ENCODE results near the gene ZNF692.

DNA sequence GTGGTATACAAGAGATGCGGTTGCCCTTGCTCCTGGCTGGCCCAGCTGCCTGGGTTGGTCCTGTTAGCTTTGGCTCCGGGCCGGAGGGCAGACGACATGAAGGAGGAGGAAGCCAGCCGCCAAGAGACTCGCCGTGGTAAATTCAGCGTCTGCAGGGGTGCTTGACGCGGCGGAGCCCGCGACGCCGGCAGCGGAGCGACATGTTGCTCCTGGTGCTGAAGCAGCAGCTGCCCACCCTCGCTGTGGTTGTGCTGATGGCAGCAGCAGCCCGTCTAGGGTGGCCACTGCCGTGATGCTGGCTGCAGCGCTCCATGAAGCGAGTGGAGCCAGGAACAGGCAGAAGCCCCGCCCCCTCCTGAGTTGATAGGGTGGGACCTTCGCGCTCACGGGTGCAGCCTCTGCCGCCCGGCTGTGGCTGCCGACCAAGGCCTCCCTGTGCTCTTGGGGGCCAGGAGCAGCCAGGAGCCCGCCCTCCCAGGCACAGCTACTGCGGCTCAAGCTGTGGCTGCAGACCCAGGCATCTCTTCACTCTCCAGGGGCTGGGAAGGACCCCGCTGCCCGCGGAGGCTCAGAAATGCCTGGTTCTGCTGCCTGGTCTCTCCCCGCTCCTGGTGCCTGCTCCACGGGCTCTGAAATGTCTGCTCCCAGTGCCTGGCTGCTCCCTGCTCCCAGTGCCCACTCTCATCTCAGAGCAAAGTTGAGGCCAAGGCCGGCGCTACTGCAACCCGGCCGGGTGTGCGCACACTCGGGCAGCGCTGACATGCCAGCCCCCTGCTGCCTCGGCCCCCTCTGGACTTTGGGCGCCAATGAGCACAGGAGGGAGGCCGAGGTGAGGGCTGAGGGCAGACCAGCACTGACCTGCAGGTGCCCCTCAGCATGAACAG is 4.4 kb upstream of the ZNF692 start:
- TF ChIP-seq EZH2phosphoT487 (IDR thresholded peaks at IDR 0.05), result no peak
- TF ChIP-seq, protein P1, sequence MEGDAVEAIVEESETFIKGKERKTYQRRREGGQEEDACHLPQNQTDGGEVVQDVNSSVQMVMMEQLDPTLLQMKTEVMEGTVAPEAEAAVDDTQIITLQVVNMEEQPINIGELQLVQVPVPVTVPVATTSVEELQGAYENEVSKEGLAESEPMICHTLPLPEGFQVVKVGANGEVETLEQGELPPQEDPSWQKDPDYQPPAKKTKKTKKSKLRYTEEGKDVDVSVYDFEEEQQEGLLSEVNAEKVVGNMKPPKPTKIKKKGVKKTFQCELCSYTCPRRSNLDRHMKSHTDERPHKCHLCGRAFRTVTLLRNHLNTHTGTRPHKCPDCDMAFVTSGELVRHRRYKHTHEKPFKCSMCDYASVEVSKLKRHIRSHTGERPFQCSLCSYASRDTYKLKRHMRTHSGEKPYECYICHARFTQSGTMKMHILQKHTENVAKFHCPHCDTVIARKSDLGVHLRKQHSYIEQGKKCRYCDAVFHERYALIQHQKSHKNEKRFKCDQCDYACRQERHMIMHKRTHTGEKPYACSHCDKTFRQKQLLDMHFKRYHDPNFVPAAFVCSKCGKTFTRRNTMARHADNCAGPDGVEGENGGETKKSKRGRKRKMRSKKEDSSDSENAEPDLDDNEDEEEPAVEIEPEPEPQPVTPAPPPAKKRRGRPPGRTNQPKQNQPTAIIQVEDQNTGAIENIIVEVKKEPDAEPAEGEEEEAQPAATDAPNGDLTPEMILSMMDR (IDR thresholded peaks at IDR 0.05), result no peak

Measured in neural progenitor cell (in vitro differentiated cells).